ENCODE results near the gene UBE2R2.

UBE2R2 gene

GRCh38 chr9:33903157-33903780, 86.3 kb downstream of the UBE2R2 start:
- TF ChIP-seq CTCF (IDR thresholded peaks at IDR 0.05; ENCODE audit: low read depth, low read length), result no peak
- in situ Hi-C loops (cut with HindIII; ENCODE audit: low sequenced_read_pairs), result no loop called here
- no peak overlapping the region for H3K4me3 ChIP-seq (ENCODE audit: low read depth, low read length)
- DNase-seq (ENCODE audit: low read depth, low spot score), result no peak

DNA sequence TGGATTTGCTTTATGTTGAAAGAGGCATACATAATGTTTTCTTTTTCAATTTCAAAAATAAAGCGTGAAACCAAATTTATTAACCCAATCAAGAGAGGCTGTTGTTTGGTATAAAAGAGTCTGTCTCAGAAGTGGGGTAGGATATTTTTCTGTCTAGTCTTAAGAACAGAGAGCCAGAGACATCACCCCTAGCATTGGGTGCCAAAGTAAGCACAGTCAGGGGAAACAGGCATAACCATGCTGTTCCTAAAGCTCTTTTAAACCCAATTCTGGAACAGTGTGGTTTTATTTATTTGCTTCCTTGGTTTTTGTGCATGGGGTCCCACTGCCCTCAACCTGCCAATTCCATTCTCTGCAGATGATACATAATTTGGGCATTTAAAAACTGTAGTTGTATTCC, 88.2 kb downstream of the UBE2R2 start:
- no peak overlapping the region for H3K4me3 ChIP-seq (ENCODE audit: low read depth, low read length)
- no peak for TF ChIP-seq CTCF (IDR thresholded peaks at IDR 0.05; ENCODE audit: low read depth, low read length)
- DNase-seq (ENCODE audit: low read depth, low spot score), result no peak
- in situ Hi-C loops (cut with HindIII; ENCODE audit: low sequenced_read_pairs), result no loop called here

- in situ Hi-C loops (cut with HindIII; ENCODE audit: low sequenced_read_pairs), result no loop called here
- DNase-seq (ENCODE audit: low read depth, low spot score), result no peak
- no peak for TF ChIP-seq CTCF (IDR thresholded peaks at IDR 0.05; ENCODE audit: low read depth, low read length)
Measured at GRCh38 chr9:33906769-33907168, 89.8 kb downstream of the UBE2R2 start.

DNA sequence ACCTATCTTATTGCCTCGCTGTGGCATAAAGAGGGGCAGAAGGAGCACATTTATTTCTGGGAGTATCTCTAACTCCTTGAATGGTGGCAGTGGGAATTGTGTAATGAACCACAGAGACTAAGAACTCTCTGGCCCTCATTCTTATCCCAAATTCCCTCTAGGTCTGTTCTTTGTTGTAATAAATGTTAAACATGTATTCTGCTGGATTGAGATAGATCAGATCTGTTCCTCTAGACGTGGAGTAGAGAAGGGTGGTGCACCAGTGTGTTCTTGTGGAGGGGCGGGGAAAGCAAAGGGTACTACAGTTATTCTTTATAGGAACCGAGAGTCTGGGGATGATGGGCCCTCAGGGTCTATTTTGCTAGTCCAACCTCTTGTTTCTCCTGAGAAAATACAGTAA, 90.4 kb downstream of the UBE2R2 start:
- H3K4me3 ChIP-seq (ENCODE audit: low read depth, low read length), result no peak overlapping the region
- in situ Hi-C loops (cut with HindIII; ENCODE audit: low sequenced_read_pairs), result no loop called here
- no peak for TF ChIP-seq CTCF (IDR thresholded peaks at IDR 0.05; ENCODE audit: low read depth, low read length)
- no peak for DNase-seq (ENCODE audit: low read depth, low spot score)

More at GRCh38 chr9:33906769-33907168, 89.8 kb downstream of the UBE2R2 start:
- H3K4me3 ChIP-seq (ENCODE audit: low read depth, low read length), result no peak overlapping the region

- no peak for DNase-seq (ENCODE audit: low read depth, low spot score)
- no peak overlapping the region for H3K4me3 ChIP-seq (ENCODE audit: low read depth, low read length)
- in situ Hi-C loops (cut with HindIII; ENCODE audit: low sequenced_read_pairs), result no loop called here
- no peak for TF ChIP-seq CTCF (IDR thresholded peaks at IDR 0.05; ENCODE audit: low read depth, low read length)
Measured at GRCh38 chr9:33908114-33908513, 91.2 kb downstream of the UBE2R2 start.

- DNase-seq (ENCODE audit: low read depth, low spot score), result no peak
- in situ Hi-C loops (cut with HindIII; ENCODE audit: low sequenced_read_pairs), result no loop called here
- H3K4me3 ChIP-seq (ENCODE audit: low read depth, low read length), result no peak overlapping the region
- no peak for TF ChIP-seq CTCF (IDR thresholded peaks at IDR 0.05; ENCODE audit: low read depth, low read length)
Measured at GRCh38 chr9:33908749-33909148, 91.8 kb downstream of the UBE2R2 start.
